ENCODE results near the gene DYNLT2B.
A peak's percentile ranks its signal among the peaks of the same experiment; 100 is the strongest.
"Not testable (repeated sequence)": the region's sequence is repeated elsewhere in the genome, so short reads cannot be mapped to it uniquely, and the experiment has no call there.

DYNLT2B gene

GRCh38 chr3:196323016-196323415 lies 5.0 kb upstream of the DYNLT2B start:
- H3K4me2 ChIP-seq (ENCODE audit: low read depth, low read length, poor library complexity, severe bottlenecking), result no peak overlapping the region
- TF ChIP-seq CTCF (conservative IDR thresholded peaks at IDR 0.05; ENCODE audit: low read length) (no peak), EZH2phosphoT487 (IDR thresholded peaks at IDR 0.05; ENCODE audit: borderline replicate concordance) (no peak)

GRCh38 chr3:196321162-196321561 lies 3.1 kb upstream of the DYNLT2B start:
- no peaks in the 10 kb centered on the region for H3K9me3 ChIP-seq (ENCODE audit: insufficient read depth, low read depth, low read length)
- no peaks in the 10 kb centered on the region for H3K9me2 ChIP-seq (replicated peaks; ENCODE audit: low read depth, low read length)
- H3K79me2 ChIP-seq (ENCODE audit: insufficient read depth, low read length), result peaks cover 12% of the 10 kb centered on the region; the same call in 1 of the 2 replicates
- TF ChIP-seq EZH2phosphoT487 (IDR thresholded peaks at IDR 0.05; ENCODE audit: borderline replicate concordance) (no peak), CTCF (conservative IDR thresholded peaks at IDR 0.05; ENCODE audit: low read length) (no peak)
- peaks cover 4% of the 10 kb centered on the region for H3K4me1 ChIP-seq (ENCODE audit: insufficient read depth, low read length, poor library complexity, severe bottlenecking)
- H3K4me3 ChIP-seq (ENCODE audit: low read length, poor library complexity, severe bottlenecking), result no peak overlapping the region
- H3K4me2 ChIP-seq (ENCODE audit: low read depth, low read length, poor library complexity, severe bottlenecking), result no peak overlapping the region
- no peak overlapping the region for H3K9ac ChIP-seq (ENCODE audit: low read depth, low read length, poor library complexity, severe bottlenecking)
- no peak overlapping the region for H2AFZ ChIP-seq (ENCODE audit: low read length)
- no peaks in the 10 kb centered on the region for H3K36me3 ChIP-seq (ENCODE audit: insufficient read depth, low read length)
- no peaks in the 10 kb centered on the region for H4K20me1 ChIP-seq (ENCODE audit: insufficient read depth, low read length, poor library complexity, severe bottlenecking)
- no peaks in the 10 kb centered on the region for H3F3A ChIP-seq (ENCODE audit: low read depth)
- no peaks in the 10 kb centered on the region for H3K27me3 ChIP-seq (ENCODE audit: insufficient read depth, low read length, poor library complexity, severe bottlenecking)

More at GRCh38 chr3:196323016-196323415, 5.0 kb upstream of the DYNLT2B start:
- Histone ChIP-seq H3K9me3 (ENCODE audit: insufficient read depth, low read depth, low read length) (no peaks in the 10 kb centered on the region), H3K27me3 (ENCODE audit: insufficient read depth, low read length, poor library complexity, severe bottlenecking) (no peaks in the 10 kb centered on the region), H3K4me3 (ENCODE audit: low read length, poor library complexity, severe bottlenecking) (no peak overlapping the region), H3F3A (ENCODE audit: low read depth) (no peaks in the 10 kb centered on the region), H3K36me3 (ENCODE audit: insufficient read depth, low read length) (no peaks in the 10 kb centered on the region), H3K79me2 (ENCODE audit: insufficient read depth, low read length) (no peaks in the 10 kb centered on the region), H3K9ac (ENCODE audit: low read depth, low read length, poor library complexity, severe bottlenecking) (no peak overlapping the region), H3K9me2 (replicated peaks; ENCODE audit: low read depth, low read length) (no peaks in the 10 kb centered on the region), H4K20me1 (ENCODE audit: insufficient read depth, low read length, poor library complexity, severe bottlenecking) (no peaks in the 10 kb centered on the region), H3K4me1 (ENCODE audit: insufficient read depth, low read length, poor library complexity, severe bottlenecking) (peaks cover 4% of the 10 kb centered on the region), H2AFZ (ENCODE audit: low read length) (no peak overlapping the region)

- no peaks in the 10 kb centered on the region for H3K9me2 ChIP-seq (replicated peaks; ENCODE audit: low read depth, low read length)
- H4K20me1 ChIP-seq (ENCODE audit: insufficient read depth, low read length, poor library complexity, severe bottlenecking), result no peaks in the 10 kb centered on the region
- no peak overlapping the region for H3K4me2 ChIP-seq (ENCODE audit: low read depth, low read length, poor library complexity, severe bottlenecking)
- H3F3A ChIP-seq (ENCODE audit: low read depth), result no peaks in the 10 kb centered on the region
- H3K79me2 ChIP-seq (ENCODE audit: insufficient read depth, low read length), result peaks cover 14% of the 10 kb centered on the region; the same call in 1 of the 2 replicates
- no peak overlapping the region for H3K9ac ChIP-seq (ENCODE audit: low read depth, low read length, poor library complexity, severe bottlenecking)
- no peak for TF ChIP-seq CTCF (conservative IDR thresholded peaks at IDR 0.05; ENCODE audit: low read length)
- no peak for TF ChIP-seq EZH2phosphoT487 (IDR thresholded peaks at IDR 0.05; ENCODE audit: borderline replicate concordance)
- no peak overlapping the region for H2AFZ ChIP-seq (ENCODE audit: low read length)
- no peaks in the 10 kb centered on the region for H3K27me3 ChIP-seq (ENCODE audit: insufficient read depth, low read length, poor library complexity, severe bottlenecking)
- peaks cover 4% of the 10 kb centered on the region for H3K4me1 ChIP-seq (ENCODE audit: insufficient read depth, low read length, poor library complexity, severe bottlenecking)
- no peaks in the 10 kb centered on the region for H3K9me3 ChIP-seq (ENCODE audit: insufficient read depth, low read depth, low read length)
- H3K4me3 ChIP-seq (ENCODE audit: low read length, poor library complexity, severe bottlenecking), result no peak overlapping the region
- H3K36me3 ChIP-seq (ENCODE audit: insufficient read depth, low read length), result no peaks in the 10 kb centered on the region
Measured at GRCh38 chr3:196320137-196320536, 2.1 kb upstream of the DYNLT2B start.

GRCh38 chr3:196316799-196317686 lies 997 bp downstream of the DYNLT2B start:
- H3K4me3 ChIP-seq (ENCODE audit: low read length, poor library complexity, severe bottlenecking), result peak overlapping the region; percentile 82
- H3K36me3 ChIP-seq (ENCODE audit: insufficient read depth, low read length); H3K9me2 ChIP-seq (replicated peaks; ENCODE audit: low read depth, low read length); H4K20me1 ChIP-seq (ENCODE audit: insufficient read depth, low read length, poor library complexity, severe bottlenecking); H3K27me3 ChIP-seq (ENCODE audit: insufficient read depth, low read length, poor library complexity, severe bottlenecking); H3F3A ChIP-seq (ENCODE audit: low read depth); H3K9me3 ChIP-seq (ENCODE audit: insufficient read depth, low read depth, low read length); H3K4me1 ChIP-seq (ENCODE audit: insufficient read depth, low read length, poor library complexity, severe bottlenecking): not testable (repeated sequence)
- H3K79me2 ChIP-seq (ENCODE audit: insufficient read depth, low read length), result peaks cover 14% of the 10 kb centered on the region; the same call in 1 of the 2 replicates
- H2AFZ ChIP-seq (ENCODE audit: low read length), result peak overlapping the region; percentile 95
- peak overlapping the region; percentile 76 for H3K9ac ChIP-seq (ENCODE audit: low read depth, low read length, poor library complexity, severe bottlenecking)
- peak overlapping the region; percentile 76 for H3K4me2 ChIP-seq (ENCODE audit: low read depth, low read length, poor library complexity, severe bottlenecking)
